Neural cell (in vitro differentiated cells): Measurements from ENCODE around the gene DDX52. TPM values are rescaled to one million over a fixed set of nuclear protein-coding genes. Genes with fewer than 3 reads are reported as not detected.

Source experiments
- polyA plus RNA-seq: library from polyadenylated mRNA; depleted of rRNA; stranded (reverse); fragments of >200 nt; gene quantifications from 2 replicates; pipeline ENCODE4 v1.2.3, GENCODE V29; 2014
- small RNA-seq, 3 experiments: library from RNA; depleted of rRNA; stranded (forward); fragments of <200 nt; gene quantifications; one replicate each; pipeline ENCODE3, GENCODE V24; 2012

The DDX52 gene
- polyA plus RNA-seq, 1 donor from 2014 or later: 29.7 TPM

Small RNAs within 50 kb of the gene (small RNA-seq; reads per million reads assigned to genes)
- 0 reads per million in 3 experiments for gene MIR378J

Other genes with a start within 250 kb of the DDX52 start
- gene ACACA, start 236.6 kb downstream of the DDX52 start, polyA plus RNA-seq: 38.4 and 41.7 TPM in 2 replicates
- gene TADA2A, start 236.6 kb downstream of the DDX52 start, polyA plus RNA-seq: 23.5 and 32.0 TPM in 2 replicates
- 19.7 and 20.9 TPM in 2 replicates for gene DUSP14, start 153.6 kb downstream of the DDX52 start, polyA plus RNA-seq
- 16.1 and 20.5 TPM in 2 replicates for gene SYNRG, start 34.0 kb downstream of the DDX52 start, polyA plus RNA-seq
- not detected in 2 replicates for gene HNF1B, start 101.6 kb upstream of the DDX52 start, polyA plus RNA-seq